HepG2 (cell line): ENCODE data around the gene MFAP1. TPM values are rescaled to one million over a fixed set of nuclear protein-coding genes. Genes with fewer than 3 reads are reported as not detected.

Experiments used
- HNRNPUL1 ChIP-seq: fragments of 200-400 bp; formaldehyde crosslinking; IDR thresholded peaks from 2 replicates; pipeline ENCODE4 v1.6.1; 2017; ENCODE audit warnings: low read depth, mild to moderate bottlenecking, low read length, moderate library complexity
- ISX ChIP-seq: sonication (generic); formaldehyde crosslinking; conservative IDR thresholded peaks from 2 replicates; pipeline ENCODE4 v1.5.0; 2020; ENCODE audit warnings: missing genetic modification reagents
- MTF1 ChIP-seq: sonication (generic); formaldehyde crosslinking; IDR thresholded peaks from 2 replicates; pipeline ENCODE4 v1.5.0; 2020; ENCODE audit warnings: missing genetic modification reagents
- PCBP1 ChIP-seq: fragments of 200-400 bp; formaldehyde crosslinking; IDR thresholded peaks from 2 replicates; pipeline ENCODE4 v1.6.1; 2017; ENCODE audit warnings: mild to moderate bottlenecking, low read depth, low read length, borderline replicate concordance
- SMYD3 ChIP-seq: sonication (generic); formaldehyde crosslinking; IDR thresholded peaks from 2 replicates; pipeline ENCODE4 v1.8.1; 2023; ENCODE audit warnings: mild to moderate bottlenecking, missing genetic modification reagents
- SOX6 ChIP-seq, 2 experiments: fragments of 450-650 bp in 1 of 2; sonication (generic) in 1 of 2; formaldehyde crosslinking in 1 of 2; IDR thresholded peaks; 2 replicates each; pipeline versions ENCODE4 v1.4.0 to v1.6.1; 2017 to 2020; ENCODE audit warnings: antibody characterized with exemption in 1 of 2, mild to moderate bottlenecking in 1 of 2, missing genetic modification reagents in 1 of 2
- TGIF2 ChIP-seq: IDR thresholded peaks from 2 replicates; pipeline ENCODE4 v1.6.1; 2016; ENCODE audit warnings: control low read depth, missing compliant biosample characterization
- XBP1 ChIP-seq: sonication (generic); formaldehyde crosslinking; IDR thresholded peaks from 2 replicates; pipeline ENCODE4 v1.5.0; 2020; ENCODE audit warnings: missing genetic modification reagents
- ZNF180 ChIP-seq: sonication (generic); formaldehyde crosslinking; IDR thresholded peaks from 2 replicates; pipeline ENCODE4 v1.4.0; 2020; ENCODE audit warnings: low read depth, missing genetic modification reagents, borderline replicate concordance
- ZNF264 ChIP-seq: sonication (generic); formaldehyde crosslinking; IDR thresholded peaks from 2 replicates; pipeline ENCODE4 v1.4.0; 2020; ENCODE audit warnings: missing genetic modification reagents
- ZNF354B ChIP-seq: sonication (generic); formaldehyde crosslinking; IDR thresholded peaks from 2 replicates; pipeline ENCODE4 v1.8.0; 2022; ENCODE audit warnings: mild to moderate bottlenecking, missing genetic modification reagents
- ZNF761 ChIP-seq: sonication (generic); formaldehyde crosslinking; conservative IDR thresholded peaks from 2 replicates; pipeline ENCODE4 v1.4.0; 2020; ENCODE audit warnings: mild to moderate bottlenecking, missing genetic modification reagents
- ZSCAN20 ChIP-seq: sonication (generic); formaldehyde crosslinking; IDR thresholded peaks from 2 replicates; pipeline ENCODE4 v1.4.0; 2020; ENCODE audit warnings: missing genetic modification reagents, mild to moderate bottlenecking, borderline replicate concordance
- ZSCAN25 ChIP-seq: sonication (generic); formaldehyde crosslinking; IDR thresholded peaks from 2 replicates; pipeline ENCODE4 v1.8.0; 2022; ENCODE audit warnings: mild to moderate bottlenecking, missing genetic modification reagents
- ZSCAN31 ChIP-seq: sonication (generic); formaldehyde crosslinking; IDR thresholded peaks from 2 replicates; pipeline ENCODE4 v1.5.0; 2020; ENCODE audit warnings: low read depth, mild to moderate bottlenecking, missing genetic modification reagents
- polyA plus RNA-seq, 8 experiments: library from polyadenylated mRNA; depleted of rRNA in 3 of 8; stranded (reverse) in 7 of 8; unstranded in 1 of 8; fragments of >200 nt; fragmentation: Illumina TruSeq in 4 of 8; extraction: Trizol in 4 of 8; gene quantifications; 2 replicates each; pipeline versions ENCODE4 v1.2.1 to v1.2.3, GENCODE V29; 2011 to 2016; ENCODE audit warnings: low read depth in 4 of 8, missing spikeins in 1 of 8, mixed read lengths in 1 of 8; ENCODE audit not compliant: insufficient read depth in 1 of 8
- total RNA-seq, 5 experiments: library from RNA; depleted of rRNA; stranded (reverse); fragments of >200 nt; fragmentation: Illumina TruSeq; extraction: Trizol; gene quantifications; 2 replicates each; pipeline ENCODE4 v1.2.3, GENCODE V29; 2016; ENCODE audit warnings: low read depth in 1 of 5
- TF ChIP-seq, protein P1 (sequence below): IDR thresholded peaks from 2 replicates; pipeline ENCODE4 v1.4.0; 2020; ENCODE audit warnings: mild to moderate bottlenecking, missing genetic modification reagents
- TF ChIP-seq, protein P2 (sequence below): IDR thresholded peaks from 2 replicates; pipeline ENCODE4 v1.6.1; 2016; ENCODE audit warnings: low read depth, borderline replicate concordance
- TF ChIP-seq, protein P3 (sequence below): sonication (generic); formaldehyde crosslinking; conservative IDR thresholded peaks from 2 replicates; pipeline ENCODE4 v1.8.0; 2022; ENCODE audit warnings: mild to moderate bottlenecking, moderate library complexity, missing genetic modification reagents
- TF ChIP-seq, protein P4 (sequence below): sonication (generic); formaldehyde crosslinking; IDR thresholded peaks from 2 replicates; pipeline ENCODE4 v1.8.0; 2022; ENCODE audit warnings: missing genetic modification reagents, mild to moderate bottlenecking, moderate library complexity, borderline replicate concordance

Gene MFAP1
- total and polyA plus RNA-seq, 2 of the 13 experiments (the other 11 are each of a cell fraction or from before 2014, with no cell fraction given), result 11.8 to 39.5 TPM

DNA sequence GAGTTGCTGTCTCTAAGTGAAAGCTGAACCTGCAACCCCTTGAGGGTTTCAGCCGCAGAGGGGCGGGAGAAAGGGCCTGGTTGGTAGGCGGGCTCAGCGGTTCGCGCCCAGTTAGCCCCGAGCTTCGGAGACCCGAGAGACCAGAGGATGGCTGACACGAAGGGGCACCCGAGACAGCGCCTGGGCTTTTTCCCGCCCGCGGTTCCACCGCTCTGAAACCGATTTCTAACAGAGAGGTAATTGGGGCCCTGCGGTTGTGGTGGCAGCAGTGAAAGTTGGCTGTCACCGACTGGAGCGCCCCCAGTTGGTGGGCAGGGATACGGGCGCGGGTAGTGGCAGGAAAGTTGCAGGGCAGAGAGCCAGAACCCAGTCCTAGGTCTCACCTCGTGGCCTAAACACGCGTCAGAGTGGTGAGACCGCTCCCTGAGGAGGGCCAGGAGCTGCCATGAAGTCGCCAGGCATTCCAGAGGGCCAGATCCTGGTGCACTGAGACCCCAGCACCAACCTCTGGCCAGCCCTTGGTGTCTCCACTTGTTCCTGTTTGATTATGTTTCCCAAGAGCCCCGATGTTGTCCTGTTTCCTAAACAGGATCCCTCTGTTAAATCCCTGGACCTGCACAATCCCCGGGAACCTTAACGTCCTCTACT is 47.1 kb downstream of the MFAP1 start (continued):
- TF ChIP-seq, protein P1, sequence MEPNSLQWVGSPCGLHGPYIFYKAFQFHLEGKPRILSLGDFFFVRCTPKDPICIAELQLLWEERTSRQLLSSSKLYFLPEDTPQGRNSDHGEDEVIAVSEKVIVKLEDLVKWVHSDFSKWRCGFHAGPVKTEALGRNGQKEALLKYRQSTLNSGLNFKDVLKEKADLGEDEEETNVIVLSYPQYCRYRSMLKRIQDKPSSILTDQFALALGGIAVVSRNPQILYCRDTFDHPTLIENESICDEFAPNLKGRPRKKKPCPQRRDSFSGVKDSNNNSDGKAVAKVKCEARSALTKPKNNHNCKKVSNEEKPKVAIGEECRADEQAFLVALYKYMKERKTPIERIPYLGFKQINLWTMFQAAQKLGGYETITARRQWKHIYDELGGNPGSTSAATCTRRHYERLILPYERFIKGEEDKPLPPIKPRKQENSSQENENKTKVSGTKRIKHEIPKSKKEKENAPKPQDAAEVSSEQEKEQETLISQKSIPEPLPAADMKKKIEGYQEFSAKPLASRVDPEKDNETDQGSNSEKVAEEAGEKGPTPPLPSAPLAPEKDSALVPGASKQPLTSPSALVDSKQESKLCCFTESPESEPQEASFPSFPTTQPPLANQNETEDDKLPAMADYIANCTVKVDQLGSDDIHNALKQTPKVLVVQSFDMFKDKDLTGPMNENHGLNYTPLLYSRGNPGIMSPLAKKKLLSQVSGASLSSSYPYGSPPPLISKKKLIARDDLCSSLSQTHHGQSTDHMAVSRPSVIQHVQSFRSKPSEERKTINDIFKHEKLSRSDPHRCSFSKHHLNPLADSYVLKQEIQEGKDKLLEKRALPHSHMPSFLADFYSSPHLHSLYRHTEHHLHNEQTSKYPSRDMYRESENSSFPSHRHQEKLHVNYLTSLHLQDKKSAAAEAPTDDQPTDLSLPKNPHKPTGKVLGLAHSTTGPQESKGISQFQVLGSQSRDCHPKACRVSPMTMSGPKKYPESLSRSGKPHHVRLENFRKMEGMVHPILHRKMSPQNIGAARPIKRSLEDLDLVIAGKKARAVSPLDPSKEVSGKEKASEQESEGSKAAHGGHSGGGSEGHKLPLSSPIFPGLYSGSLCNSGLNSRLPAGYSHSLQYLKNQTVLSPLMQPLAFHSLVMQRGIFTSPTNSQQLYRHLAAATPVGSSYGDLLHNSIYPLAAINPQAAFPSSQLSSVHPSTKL, result no peak; the same call in 1 of the 2 replicates
- TF ChIP-seq, protein P2, sequence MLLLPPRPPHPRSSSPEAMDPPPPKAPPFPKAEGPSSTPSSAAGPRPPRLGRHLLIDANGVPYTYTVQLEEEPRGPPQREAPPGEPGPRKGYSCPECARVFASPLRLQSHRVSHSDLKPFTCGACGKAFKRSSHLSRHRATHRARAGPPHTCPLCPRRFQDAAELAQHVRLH (CRISPR knock-in tag), result peak; percentile 77; the same call in 1 of the 2 replicates
- TF ChIP-seq MTF1 (CRISPR knock-in tag) (no peak), ZSCAN20 (no peak), PCBP1 (no peak), ZSCAN31 (CRISPR knock-in tag) (no peak), TGIF2 (CRISPR knock-in tag) (0 out of 2 replicates have a peak, but pooled peaks have one; percentile 39), ZNF761 (CRISPR knock-in tag) (peak; percentile 84; the same call in 1 of the 2 replicates), ZSCAN25 (CRISPR knock-in tag) (peak; percentile 11; the same call in 1 of the 2 replicates), SMYD3 (CRISPR knock-in tag) (no peak), HNRNPUL1 (no peak), ZNF264 (CRISPR knock-in tag) (peak; percentile 69), ZNF354B (CRISPR knock-in tag) (no peak), ISX (CRISPR knock-in tag) (no peak; the same call in 1 of the 2 replicates), ZNF180 (CRISPR knock-in tag) (no peak), XBP1 (CRISPR knock-in tag) (0 out of 2 replicates have a peak, but pooled peaks have one; percentile 17), SOX6 (IDR thresholded peaks at IDR 0.05) (no peak), SOX6 (CRISPR knock-in tag; IDR thresholded peaks at IDR 0.05) (no peak; the same call in 1 of the 2 replicates)
- TF ChIP-seq, protein P3, sequence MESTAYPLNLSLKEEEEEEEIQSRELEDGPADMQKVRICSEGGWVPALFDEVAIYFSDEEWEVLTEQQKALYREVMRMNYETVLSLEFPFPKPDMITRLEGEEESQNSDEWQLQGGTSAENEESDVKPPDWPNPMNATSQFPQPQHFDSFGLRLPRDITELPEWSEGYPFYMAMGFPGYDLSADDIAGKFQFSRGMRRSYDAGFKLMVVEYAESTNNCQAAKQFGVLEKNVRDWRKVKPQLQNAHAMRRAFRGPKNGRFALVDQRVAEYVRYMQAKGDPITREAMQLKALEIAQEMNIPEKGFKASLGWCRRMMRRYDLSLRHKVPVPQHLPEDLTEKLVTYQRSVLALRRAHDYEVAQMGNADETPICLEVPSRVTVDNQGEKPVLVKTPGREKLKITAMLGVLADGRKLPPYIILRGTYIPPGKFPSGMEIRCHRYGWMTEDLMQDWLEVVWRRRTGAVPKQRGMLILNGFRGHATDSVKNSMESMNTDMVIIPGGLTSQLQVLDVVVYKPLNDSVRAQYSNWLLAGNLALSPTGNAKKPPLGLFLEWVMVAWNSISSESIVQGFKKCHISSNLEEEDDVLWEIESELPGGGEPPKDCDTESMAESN (CRISPR knock-in tag), result no peak
- TF ChIP-seq, protein P4, sequence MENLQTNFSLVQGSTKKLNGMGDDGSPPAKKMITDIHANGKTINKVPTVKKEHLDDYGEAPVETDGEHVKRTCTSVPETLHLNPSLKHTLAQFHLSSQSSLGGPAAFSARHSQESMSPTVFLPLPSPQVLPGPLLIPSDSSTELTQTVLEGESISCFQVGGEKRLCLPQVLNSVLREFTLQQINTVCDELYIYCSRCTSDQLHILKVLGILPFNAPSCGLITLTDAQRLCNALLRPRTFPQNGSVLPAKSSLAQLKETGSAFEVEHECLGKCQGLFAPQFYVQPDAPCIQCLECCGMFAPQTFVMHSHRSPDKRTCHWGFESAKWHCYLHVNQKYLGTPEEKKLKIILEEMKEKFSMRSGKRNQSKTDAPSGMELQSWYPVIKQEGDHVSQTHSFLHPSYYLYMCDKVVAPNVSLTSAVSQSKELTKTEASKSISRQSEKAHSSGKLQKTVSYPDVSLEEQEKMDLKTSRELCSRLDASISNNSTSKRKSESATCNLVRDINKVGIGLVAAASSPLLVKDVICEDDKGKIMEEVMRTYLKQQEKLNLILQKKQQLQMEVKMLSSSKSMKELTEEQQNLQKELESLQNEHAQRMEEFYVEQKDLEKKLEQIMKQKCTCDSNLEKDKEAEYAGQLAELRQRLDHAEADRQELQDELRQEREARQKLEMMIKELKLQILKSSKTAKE (CRISPR knock-in tag), result no peak
